Dedifferentiated amniotic fluid mesenchymal stem cell (primary cell): ENCODE data around the gene PTX3.

Experiments used
- DNase-seq: peaks from one replicate; pipeline ENCODE4 v3.0.0-alpha.2; 2016; ENCODE audit errors: extremely low spot score

The PTX3 gene

GRCh38 chr3:157423337-157423736 lies 13.3 kb upstream of the PTX3 start:
- no peak for DNase-seq

- no peak for DNase-seq
These were observed 8.7 kb upstream of the PTX3 start for GRCh38 chr3:157427901-157428300.

- no peak for DNase-seq
These were observed 7.8 kb upstream of the PTX3 start for GRCh38 chr3:157428853-157429252.

- peak; percentile 55 for DNase-seq
These were observed 6.9 kb upstream of the PTX3 start for GRCh38 chr3:157429708-157430107.

- DNase-seq = no peak
These were observed 1.6 kb downstream of the PTX3 start for GRCh38 chr3:157438194-157438730.

GRCh38 chr3:157441102-157441624 lies 4.5 kb downstream of the PTX3 start:
- no peak for DNase-seq

- DNase-seq = no peak
These were observed 6.1 kb downstream of the PTX3 start for GRCh38 chr3:157442729-157443128.

GRCh38 chr3:157443905-157444796 lies 7.5 kb downstream of the PTX3 start:
- peak; percentile 74 for DNase-seq

- no peak for DNase-seq
These were observed 8.1 kb downstream of the PTX3 start for GRCh38 chr3:157444797-157445184.

- DNase-seq = peak; percentile 69
These were observed 9.2 kb downstream of the PTX3 start for GRCh38 chr3:157445857-157446256.

GRCh38 chr3:157447026-157447694 lies 10.5 kb downstream of the PTX3 start:
- peak; percentile 55 for DNase-seq

- DNase-seq = no peak
These were observed 15.4 kb downstream of the PTX3 start for GRCh38 chr3:157452097-157452496.

GRCh38 chr3:157453824-157454223 lies 17.2 kb downstream of the PTX3 start:
- no peak for DNase-seq

GRCh38 chr3:157459706-157460105 lies 23.1 kb downstream of the PTX3 start:
- no peak for DNase-seq

- DNase-seq = no peak
These were observed 23.6 kb downstream of the PTX3 start for GRCh38 chr3:157460253-157460652.

- DNase-seq = no peak
These were observed 27.2 kb downstream of the PTX3 start for GRCh38 chr3:157463816-157464215.

GRCh38 chr3:157464321-157464720 lies 27.7 kb downstream of the PTX3 start:
- DNase-seq = no peak

GRCh38 chr3:157465741-157466140 lies 29.1 kb downstream of the PTX3 start:
- DNase-seq = no peak

- no peak for DNase-seq
These were observed 30.6 kb downstream of the PTX3 start for GRCh38 chr3:157467200-157467599.

GRCh38 chr3:157469561-157470294 lies 33.1 kb downstream of the PTX3 start:
- no peak for DNase-seq

GRCh38 chr3:157471064-157471463 lies 34.4 kb downstream of the PTX3 start:
- DNase-seq = no peak

- no peak for DNase-seq
These were observed 36.0 kb downstream of the PTX3 start for GRCh38 chr3:157472648-157473047.
